Prostate gland (tissue), 2 donors: ENCODE measurements around the gene ZNF503. TPM values are rescaled to one million over a fixed set of nuclear protein-coding genes. Genes with fewer than 3 reads are reported as not detected.

Experiments used
- DNase-seq: peaks from one replicate; pipeline ENCODE4 v3.0.0-alpha.2; 2019; ENCODE audit warnings: low spot score
- H3K27ac ChIP-seq, 2 donors: fragments of 200-600 bp; sonication (generic); 2 replicates each; pipeline ENCODE4 v1.5.1; 2017 to 2019
- H3K27me3 ChIP-seq: fragments of 200-600 bp; sonication (generic); replicated peaks from 2 replicates; pipeline ENCODE4 v1.5.1; 2019; ENCODE audit not compliant: insufficient read depth
- H3K36me3 ChIP-seq, 2 donors: fragments of 200-600 bp; sonication (generic); 1 replicate in 1 of 2; 2 replicates in 1 of 2; pipeline versions ENCODE4 v1.5.1 to v1.8.1; 2017 to 2019
- H3K4me1 ChIP-seq: fragments of 200-600 bp; sonication (generic); replicated peaks from 2 replicates; pipeline ENCODE4 v1.5.1; 2019
- H3K4me3 ChIP-seq, 2 donors: fragments of 200-600 bp; sonication (generic); 2 replicates each; pipeline ENCODE4 v1.5.1; 2017 to 2019
- H3K9me3 ChIP-seq: fragments of 200-600 bp; sonication (generic); 2 replicates; pipeline ENCODE4 v1.5.1; 2017
- POLR2A ChIP-seq: fragments of 450-650 bp; IDR thresholded peaks from one replicate; pipeline ENCODE4 v1.6.1; 2016; ENCODE audit warnings: antibody characterized with exemption, mild to moderate bottlenecking
- POLR2AphosphoS5 ChIP-seq: sonication (generic); formaldehyde crosslinking; IDR thresholded peaks from one replicate; pipeline ENCODE4 v1.6.1; 2017; ENCODE audit warnings: antibody characterized with exemption
- WGBS: methylation state at CpG from one replicate; pipeline ENCODE4 v1.1.5; 2018; 5-methylcytosine and 5-hydroxymethylcytosine counted together
- intact Hi-C: fragments of 100-400 bp; cut with DNase I; formaldehyde crosslinking; loops from one replicate; pipeline ENCODE4 v1.14.2; 2022
- total RNA-seq, 2 donors: library from RNA; depleted of rRNA; stranded (reverse); fragments of >200 nt; gene quantifications; one replicate each; pipeline ENCODE4 v1.1.0, GENCODE V29; 2016
- TF ChIP-seq, protein P1 (sequence below), 4 experiments: fragments of 200-600 bp in 2 of 4; fragments of 450-650 bp in 2 of 4; sonication (generic) in 2 of 4; IDR thresholded peaks; 1 replicate in 3 of 4; 2 replicates in 1 of 4; pipeline ENCODE4 v1.5.1; 2016 to 2019; ENCODE audit warnings: antibody characterized with exemption in 4 of 4, mild to moderate bottlenecking in 2 of 4, moderate library complexity in 2 of 4

The ZNF503 gene, protein sequence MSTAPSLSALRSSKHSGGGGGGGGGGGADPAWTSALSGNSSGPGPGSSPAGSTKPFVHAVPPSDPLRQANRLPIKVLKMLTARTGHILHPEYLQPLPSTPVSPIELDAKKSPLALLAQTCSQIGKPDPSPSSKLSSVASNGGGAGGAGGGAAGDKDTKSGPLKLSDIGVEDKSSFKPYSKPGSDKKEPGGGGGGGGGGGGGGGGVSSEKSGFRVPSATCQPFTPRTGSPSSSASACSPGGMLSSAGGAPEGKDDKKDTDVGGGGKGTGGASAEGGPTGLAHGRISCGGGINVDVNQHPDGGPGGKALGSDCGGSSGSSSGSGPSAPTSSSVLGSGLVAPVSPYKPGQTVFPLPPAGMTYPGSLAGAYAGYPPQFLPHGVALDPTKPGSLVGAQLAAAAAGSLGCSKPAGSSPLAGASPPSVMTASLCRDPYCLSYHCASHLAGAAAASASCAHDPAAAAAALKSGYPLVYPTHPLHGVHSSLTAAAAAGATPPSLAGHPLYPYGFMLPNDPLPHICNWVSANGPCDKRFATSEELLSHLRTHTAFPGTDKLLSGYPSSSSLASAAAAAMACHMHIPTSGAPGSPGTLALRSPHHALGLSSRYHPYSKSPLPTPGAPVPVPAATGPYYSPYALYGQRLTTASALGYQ
- 10 to 100 TPM; 23.9 to 33.7 TPM for total RNA-seq

DNA sequence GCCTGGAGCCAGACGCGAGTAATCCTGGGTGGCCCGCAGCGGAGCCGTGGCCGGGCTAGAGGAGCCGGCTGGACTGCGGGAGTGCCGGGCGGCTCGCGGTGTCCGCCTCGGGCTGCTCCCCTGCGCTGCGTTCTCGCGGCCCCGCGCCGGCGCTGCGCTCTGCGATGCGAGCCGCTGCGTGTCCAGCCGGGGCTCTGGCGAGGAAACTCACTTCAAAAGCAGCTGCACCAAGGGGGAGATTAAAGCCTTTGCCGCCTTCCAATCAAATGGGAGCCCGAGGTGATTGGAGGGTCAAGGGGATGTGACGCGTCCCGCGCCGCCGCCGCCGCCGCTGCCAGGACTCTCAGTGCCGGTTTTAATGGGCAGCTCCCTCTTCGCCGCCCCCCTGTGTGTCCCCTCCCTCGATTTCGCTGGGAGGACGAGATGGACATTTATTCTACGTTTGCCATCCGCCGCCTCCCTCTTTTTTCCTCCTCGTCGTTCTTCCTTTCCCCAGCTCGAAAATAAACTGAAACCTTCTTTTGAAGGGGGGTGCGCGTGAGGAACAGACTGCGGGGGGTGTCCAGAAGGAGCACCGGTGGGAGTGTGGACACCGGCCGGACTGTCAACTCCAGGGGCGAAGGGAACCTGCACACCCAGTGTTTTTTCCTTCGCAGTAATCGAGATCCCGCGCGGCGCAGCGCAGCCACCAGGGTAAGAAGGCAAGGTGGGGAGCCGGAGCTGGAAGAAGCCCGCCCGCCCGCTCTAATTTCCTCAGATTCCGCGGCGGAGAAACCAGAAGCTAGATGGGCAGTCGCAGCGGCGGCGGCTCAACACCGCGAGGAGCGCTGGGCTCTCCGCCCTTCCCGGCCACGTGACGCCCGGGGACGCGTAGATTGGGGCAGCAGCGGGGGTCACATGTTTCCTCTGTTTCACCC, at the start of gene ZNF503:
Gene ZNF503 (minus strand): TSS at position 196 of the 917 bp plus-strand sequence. CDS start 345 bp downstream, outside the sequence.
- TF ChIP-seq, protein P1, sequence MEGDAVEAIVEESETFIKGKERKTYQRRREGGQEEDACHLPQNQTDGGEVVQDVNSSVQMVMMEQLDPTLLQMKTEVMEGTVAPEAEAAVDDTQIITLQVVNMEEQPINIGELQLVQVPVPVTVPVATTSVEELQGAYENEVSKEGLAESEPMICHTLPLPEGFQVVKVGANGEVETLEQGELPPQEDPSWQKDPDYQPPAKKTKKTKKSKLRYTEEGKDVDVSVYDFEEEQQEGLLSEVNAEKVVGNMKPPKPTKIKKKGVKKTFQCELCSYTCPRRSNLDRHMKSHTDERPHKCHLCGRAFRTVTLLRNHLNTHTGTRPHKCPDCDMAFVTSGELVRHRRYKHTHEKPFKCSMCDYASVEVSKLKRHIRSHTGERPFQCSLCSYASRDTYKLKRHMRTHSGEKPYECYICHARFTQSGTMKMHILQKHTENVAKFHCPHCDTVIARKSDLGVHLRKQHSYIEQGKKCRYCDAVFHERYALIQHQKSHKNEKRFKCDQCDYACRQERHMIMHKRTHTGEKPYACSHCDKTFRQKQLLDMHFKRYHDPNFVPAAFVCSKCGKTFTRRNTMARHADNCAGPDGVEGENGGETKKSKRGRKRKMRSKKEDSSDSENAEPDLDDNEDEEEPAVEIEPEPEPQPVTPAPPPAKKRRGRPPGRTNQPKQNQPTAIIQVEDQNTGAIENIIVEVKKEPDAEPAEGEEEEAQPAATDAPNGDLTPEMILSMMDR (IDR thresholded peaks at IDR 0.05): peak; percentile 12 to 72 (median 38)
- peak; percentile 93 for TF ChIP-seq POLR2A
- peak; percentile 97 for TF ChIP-seq POLR2AphosphoS5
- WGBS: under 1% methylated on average over 85 of the region's 88 CpGs

DNA sequence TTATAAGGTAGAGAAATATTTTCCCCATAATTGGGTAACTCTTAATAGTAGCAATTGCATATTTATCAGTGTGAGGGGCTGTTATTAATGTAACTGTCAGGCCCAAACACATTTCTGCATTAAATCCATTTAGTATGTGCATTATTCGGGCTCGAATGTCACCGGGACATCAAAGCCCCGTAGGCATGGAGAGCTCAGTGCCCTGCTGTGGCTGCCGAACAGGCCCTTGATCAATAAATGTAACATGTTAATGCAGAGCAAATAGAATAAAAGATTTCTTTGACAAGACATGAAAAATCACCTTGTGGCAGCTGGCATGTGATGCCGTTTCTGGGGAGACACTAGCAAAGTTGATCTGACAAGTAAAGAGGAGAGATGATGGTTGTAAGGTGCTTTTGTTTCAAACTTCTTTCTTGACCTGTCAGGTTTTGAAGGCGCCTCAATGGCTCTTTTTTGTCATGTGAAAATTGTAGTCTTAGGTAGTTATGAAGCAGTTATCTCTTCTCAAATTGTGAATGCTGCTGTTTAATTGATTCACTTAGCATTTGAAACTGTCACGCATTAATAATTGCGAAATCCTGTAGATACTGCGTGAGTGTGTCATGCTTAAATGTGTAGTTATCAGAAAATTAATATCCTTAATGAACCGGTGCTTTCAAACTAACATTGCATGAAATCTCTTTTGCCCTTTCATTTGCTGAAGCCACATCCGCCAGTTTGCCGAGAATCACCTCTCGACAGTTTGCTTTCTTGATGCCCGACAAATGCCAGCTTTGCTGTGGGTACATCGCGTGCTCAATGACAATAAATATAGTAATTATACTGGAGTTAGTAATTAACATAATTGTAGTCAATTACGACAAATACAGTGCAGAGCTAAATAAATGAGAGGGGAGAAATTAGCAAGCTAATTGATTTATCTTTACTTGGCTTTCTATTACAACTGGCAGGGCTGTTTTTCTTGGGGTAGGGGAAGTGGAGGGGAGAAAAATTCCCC, 49.4 kb upstream of the ZNF503 start:
- Histone ChIP-seq H3K4me1 (no peaks in the 10 kb centered on the region), H3K36me3 (no peaks in the 10 kb centered on the region), H3K9me3 (no peaks in the 10 kb centered on the region), H3K27ac (no peak overlapping the region), H3K27me3 (no peaks in the 10 kb centered on the region), H3K4me3 (no peak overlapping the region)
- intact Hi-C loops: no loop called here
- WGBS: 83% methylated on average over 18 of the region's 18 CpGs
- DNase-seq: no peak
- no peak for TF ChIP-seq POLR2AphosphoS5
- TF ChIP-seq POLR2A: no peak

More for the DNA sequence above, at the start of gene ZNF503:
- Histone ChIP-seq H3K9me3 (no peaks in the 10 kb centered on the region), H3K4me1 (peaks cover 9% of the 10 kb centered on the region), H3K4me3 (peak within 1 kb of the TSS; percentile 98 to 100), H3K36me3 (peaks cover 0 to 14% of the 10 kb centered on the region in 2 donors), H3K27me3 (no peaks in the 10 kb centered on the region), H3K27ac (peak within 1 kb of the TSS; percentile 98 to 99)
- intact Hi-C loops: loop anchor here (2.0 to 10.0 kb wide), 8 partner anchors 260 to 1703 kb away; no protein-coding TSS in a partner anchor
- DNase-seq: peak; percentile 99

DNA sequence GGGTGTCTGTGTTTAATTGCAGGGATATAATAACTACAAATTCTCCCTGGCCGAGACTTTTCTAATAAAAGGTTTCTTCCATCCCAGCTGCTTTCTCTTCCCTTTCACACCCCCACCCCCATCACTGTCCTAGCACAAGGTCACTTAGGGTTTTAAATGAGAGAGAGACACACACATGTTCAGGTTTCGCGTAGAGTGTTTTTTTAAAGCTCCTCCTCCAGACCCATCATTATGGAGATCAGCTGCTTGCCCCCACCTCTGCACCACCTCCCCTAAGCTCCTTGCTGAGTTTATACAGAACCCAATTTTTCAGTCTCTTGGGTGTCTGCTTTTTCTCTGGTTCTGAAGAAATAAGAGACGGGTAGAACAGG, 48.5 kb upstream of the ZNF503 start:
- DNase-seq: no peak
- TF ChIP-seq, protein P1 (IDR thresholded peaks at IDR 0.05): no peak
- no peak for TF ChIP-seq POLR2A
- TF ChIP-seq POLR2AphosphoS5: no peak
- Histone ChIP-seq H3K27me3 (no peaks in the 10 kb centered on the region), H3K4me1 (no peaks in the 10 kb centered on the region), H3K9me3 (no peaks in the 10 kb centered on the region), H3K27ac (no peak overlapping the region), H3K36me3 (no peaks in the 10 kb centered on the region), H3K4me3 (no peak overlapping the region)
- WGBS: 65% methylated on average over 4 of the region's 4 CpGs
- intact Hi-C loops: no loop called here

DNA sequence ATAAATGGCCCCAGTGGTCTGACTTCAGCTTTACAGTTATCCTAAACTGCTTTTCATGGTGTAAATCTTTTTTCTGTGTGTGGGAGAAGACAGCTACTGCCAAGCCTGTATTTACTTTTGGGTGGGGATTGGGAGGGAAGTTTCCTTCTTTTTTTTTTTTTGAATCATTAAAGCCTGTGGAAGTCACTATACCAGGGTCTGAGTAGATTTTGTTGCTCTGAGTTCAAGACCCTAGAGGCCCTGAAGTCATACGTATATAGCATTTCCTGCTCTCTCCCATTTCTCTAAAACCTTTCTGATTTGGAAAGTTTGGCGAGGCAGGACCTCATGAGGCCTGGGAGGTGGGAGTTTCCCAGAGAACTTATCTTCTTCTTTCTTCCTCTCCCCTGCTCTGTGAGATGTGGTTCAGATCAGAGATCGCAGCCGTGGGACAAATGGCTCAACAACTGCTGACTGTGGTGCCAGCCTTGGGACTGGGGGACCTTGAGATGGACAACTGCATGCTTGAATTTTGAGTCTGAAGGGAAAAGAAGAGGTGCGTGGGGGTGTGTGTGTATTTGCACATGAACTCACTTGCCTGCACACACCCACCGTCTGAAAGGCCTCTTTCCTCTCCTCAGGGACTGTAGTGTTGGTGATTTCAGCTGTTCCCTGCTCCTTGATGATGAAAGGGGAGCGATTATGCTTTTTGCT, 48.0 kb upstream of the ZNF503 start:
- H3K9me3 ChIP-seq: no peaks in the 10 kb centered on the region
- intact Hi-C loops: no loop called here
- no peak overlapping the region for H3K27ac ChIP-seq
- TF ChIP-seq POLR2AphosphoS5 (no peak), POLR2A (no peak)
- TF ChIP-seq, protein P1 (IDR thresholded peaks at IDR 0.05): no peak
- no peak for DNase-seq
- no peaks in the 10 kb centered on the region for H3K4me1 ChIP-seq
- H3K4me3 ChIP-seq: no peak overlapping the region
- no peaks in the 10 kb centered on the region for H3K27me3 ChIP-seq
- H3K36me3 ChIP-seq: no peaks in the 10 kb centered on the region
- 74% methylated on average over 7 of the region's 7 CpGs for WGBS
